HCT116 (cell line): ENCODE results near the gene APLN. TPM values are rescaled to one million over a fixed set of nuclear protein-coding genes. Genes with fewer than 3 reads are reported as not detected.

ENCODE experiments used
- ATAC-seq: fragments of 200-7000 bp; cut with Tn5 transposase; 2 replicates; pipeline ENCODE4 v1.9.1; 2020; ENCODE audit warnings: mild to moderate bottlenecking, moderate library complexity
- BruUV-seq: library from RNA; stranded (reverse); fragments of 400-500 nt; replicated peaks from 2 replicates; lab custom pipeline; 2021; lab: Mats Ljungman, UMichigan
- CTCF ChIA-PET: fragments of 300-600 bp; sonication (Branson Sonifier 250); formaldehyde crosslinking; loops from one replicate; lab custom pipeline; 2021; ENCODE audit warnings: antibody characterized with exemption; lab: Charles Lee
- POLR2A ChIA-PET: fragments of 300-600, 350-600 bp; sonication (Branson Sonifier 250); formaldehyde crosslinking; loops from one replicate; lab custom pipeline; 2021; ENCODE audit warnings: antibody characterized with exemption; lab: Charles Lee
- RAD21 ChIA-PET, 2 experiments: fragments of 300-600 bp; sonication (Branson Sonifier 250); formaldehyde crosslinking; loops; one replicate each; lab custom pipeline; 2023; ENCODE audit warnings: low total read pairs in 2 of 2; ENCODE audit not compliant: uncharacterized antibody in 2 of 2, unreplicated experiment in 2 of 2, low non-redundant PET in 1 of 2; lab: Charles Lee
- DNase-seq: peaks from one replicate; pipeline ENCODE4 v3.0.0-alpha.2; 2010; ENCODE audit warnings: low read depth, low spot score
- H2AFZ ChIP-seq: fragments of 200-600 bp; shearing (Covaris generic), sonication (generic); 2 replicates; pipeline ENCODE4 v1.6.1; 2017; ENCODE audit warnings: low read depth, mixed run types, mixed read lengths, antibody characterized with exemption, low read length; ENCODE audit not compliant: poor library complexity, severe bottlenecking
- H3K27ac ChIP-seq: 2 replicates; pipeline ENCODE4 v1.5.1; 2012; ENCODE audit warnings: low read depth, low read length
- H3K27me3 ChIP-seq: fragments of 200-600 bp; sonication (generic); 2 replicates; pipeline ENCODE4 v1.6.1; 2016; ENCODE audit warnings: mixed run types, low read length, mixed read lengths; ENCODE audit not compliant: insufficient read depth
- H3K36me3 ChIP-seq, 2 experiments: fragments of 200-500 bp in 1 of 2; fragments of 200-600 bp in 1 of 2; sonication (Bioruptor generic) in 1 of 2; sonication (generic) in 1 of 2; 2 replicates each; pipeline versions ENCODE4 v1.5.1 to v1.6.1; 2014 to 2016; ENCODE audit warnings: low read length in 2 of 2, inconsistent platforms in 1 of 2, mixed read lengths in 1 of 2, mixed run types in 1 of 2; ENCODE audit not compliant: insufficient read depth in 2 of 2, control insufficient read depth in 1 of 2
- H3K4me1 ChIP-seq, 2 experiments: fragments of 200-600 bp in 1 of 2; sonication (generic) in 1 of 2; 2 replicates each; pipeline versions ENCODE4 v1.5.1 to v1.6.1; 2012 to 2017; ENCODE audit warnings: low read length in 2 of 2, inconsistent platforms in 1 of 2, mild to moderate bottlenecking in 1 of 2, mixed read lengths in 1 of 2, mixed run types in 1 of 2, moderate library complexity in 1 of 2; ENCODE audit not compliant: insufficient read depth in 2 of 2, control insufficient read depth in 1 of 2
- H3K4me2 ChIP-seq: fragments of 200-600 bp; sonication (generic); 2 replicates; pipeline ENCODE4 v1.6.1; 2017; ENCODE audit warnings: mixed run types, low read length, mixed read lengths
- H3K4me3 ChIP-seq, 2 experiments: fragments of 200-600 bp in 1 of 2; sonication (generic) in 1 of 2; replicated peaks in 1 of 2; 2 replicates each; pipeline ENCODE4 v1.5.1; 2011 to 2016; ENCODE audit warnings: low read length in 2 of 2, control low read depth in 1 of 2, low read depth in 1 of 2, mild to moderate bottlenecking in 1 of 2, mixed read lengths in 1 of 2, mixed run types in 1 of 2
- H3K79me2 ChIP-seq: fragments of 200-600 bp; sonication (generic); 2 replicates; pipeline ENCODE4 v1.6.1; 2017; ENCODE audit warnings: mild to moderate bottlenecking, mixed run types, low read length, moderate library complexity, mixed read lengths; ENCODE audit not compliant: insufficient read depth
- H3K9ac ChIP-seq: fragments of 200-600 bp; sonication (generic); 2 replicates; pipeline ENCODE4 v1.6.1; 2016; ENCODE audit warnings: low read length, mixed read lengths
- H3K9me2 ChIP-seq: fragments of 200-600 bp; sonication (generic), shearing (Covaris generic); 2 replicates; pipeline ENCODE4 v1.6.1; 2017; ENCODE audit warnings: mixed run types, mild to moderate bottlenecking, moderate library complexity; ENCODE audit not compliant: insufficient read depth
- H3K9me3 ChIP-seq, 2 experiments: fragments of 200-500 bp in 1 of 2; fragments of 200-600 bp in 1 of 2; sonication (Bioruptor generic) in 1 of 2; sonication (generic) in 1 of 2; 2 replicates each; pipeline ENCODE4 v1.6.1; 2014 to 2017; ENCODE audit warnings: low read length in 2 of 2, mixed read lengths in 2 of 2, inconsistent platforms in 1 of 2, low read depth in 1 of 2, mild to moderate bottlenecking in 1 of 2, mixed run types in 1 of 2, moderate library complexity in 1 of 2; ENCODE audit not compliant: control insufficient read depth in 1 of 2, insufficient read depth in 1 of 2
- H4K20me1 ChIP-seq: fragments of 200-600 bp; sonication (generic), shearing (Covaris generic); 2 replicates; pipeline ENCODE4 v1.6.1; 2017; ENCODE audit warnings: mixed run types, mild to moderate bottlenecking, moderate library complexity; ENCODE audit not compliant: insufficient read depth
- CBX3 ChIP-seq: IDR thresholded peaks from 2 replicates; pipeline ENCODE4 v1.6.1; 2012; ENCODE audit warnings: low read depth
- EZH2 ChIP-seq: fragments of 200-600 bp; sonication (generic); IDR thresholded peaks from 2 replicates; pipeline ENCODE4 v1.6.1; 2017; ENCODE audit warnings: antibody characterized with exemption, mixed run types
- EZH2phosphoT487 ChIP-seq: fragments of 200-600 bp; IDR thresholded peaks from 2 replicates; pipeline ENCODE4 v1.6.1; 2018; ENCODE audit warnings: antibody characterized with exemption, borderline replicate concordance
- FOSL1 ChIP-seq: IDR thresholded peaks from 2 replicates; pipeline ENCODE4 v1.6.1; 2012; ENCODE audit warnings: low read depth
- JUND ChIP-seq: IDR thresholded peaks from 2 replicates; pipeline ENCODE4 v1.6.1; 2012
- MAX ChIP-seq: IDR thresholded peaks from 2 replicates; pipeline ENCODE4 v1.6.1; 2012
- RAD21 ChIP-seq: IDR thresholded peaks from 2 replicates; pipeline ENCODE4 v1.6.1; 2012; ENCODE audit warnings: low read depth, mild to moderate bottlenecking
- SIN3A ChIP-seq: IDR thresholded peaks from 2 replicates; pipeline ENCODE4 v1.6.1; 2012; ENCODE audit warnings: low read depth
- SP1 ChIP-seq: IDR thresholded peaks from 2 replicates; pipeline ENCODE4 v1.6.1; 2012; ENCODE audit warnings: low read depth
- TCF7L2 ChIP-seq: IDR thresholded peaks from 2 replicates; pipeline ENCODE4 v1.7.0; 2011; ENCODE audit warnings: borderline replicate concordance, inconsistent platforms; ENCODE audit not compliant: insufficient read depth, insufficient read length; ENCODE audit errors: extremely low read depth
- YY1 ChIP-seq: IDR thresholded peaks from 2 replicates; pipeline ENCODE4 v1.6.1; 2011; ENCODE audit warnings: low read length, low read depth, moderate library complexity, mild to moderate bottlenecking; ENCODE audit not compliant: insufficient replicate concordance; ENCODE audit errors: extremely low read depth
- ZNF274 ChIP-seq: fragments of 200-500 bp; sonication (Bioruptor generic); IDR thresholded peaks from 2 replicates; pipeline ENCODE4 v1.6.1; 2014; ENCODE audit warnings: mild to moderate bottlenecking, low read depth, low read length, inconsistent platforms
- intact Hi-C: fragments of 100-400 bp; cut with micrococcal nuclease; formaldehyde crosslinking; loops from 2 replicates; pipeline ENCODE4 v1.10.0; 2022
- total RNA-seq: library from RNA; stranded (reverse); gene quantifications from one replicate; pipeline ENCODE4 v1.2.1, GENCODE V29; 2021; ENCODE audit not compliant: unreplicated experiment

Gene APLN
- total RNA-seq, 1 experiment from 2014 or later = 0.22 TPM

DNA sequence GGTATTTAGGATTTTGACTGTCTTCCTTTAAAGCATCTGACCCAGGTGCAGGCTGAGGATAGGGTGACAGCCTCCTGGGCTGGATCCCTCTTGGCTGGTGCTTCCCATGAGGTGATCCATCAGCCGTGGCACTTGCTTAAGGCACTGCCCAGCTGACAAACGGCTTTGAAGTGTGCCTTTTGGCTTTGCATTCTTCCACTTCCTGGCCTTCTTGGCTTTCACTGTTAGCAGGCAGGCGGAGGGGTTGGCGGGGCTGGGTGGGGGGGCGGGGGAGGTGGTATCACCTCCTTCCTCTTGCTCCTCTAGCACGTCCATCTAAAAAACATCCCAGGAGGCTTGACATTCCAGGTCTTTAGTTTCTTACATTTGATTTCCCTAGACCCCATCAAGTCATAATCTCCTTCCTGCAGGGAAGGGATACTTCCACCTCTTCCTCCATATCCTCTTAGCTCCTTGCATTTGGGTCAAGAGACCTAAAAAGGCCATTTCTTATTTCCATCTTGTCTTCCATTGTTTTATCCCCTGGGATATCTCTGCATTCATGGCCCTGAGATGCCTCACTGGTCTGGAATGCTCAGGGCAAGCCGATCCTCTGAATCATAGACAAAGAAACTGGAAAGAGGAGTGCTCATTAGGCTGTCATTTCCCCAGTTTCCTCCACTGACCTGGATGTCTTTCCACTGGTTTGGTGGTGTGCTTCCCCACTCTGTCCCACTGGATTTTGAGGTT lies 11.3 kb upstream of the APLN start:
- no peaks in the 10 kb centered on the region for H3K27me3 ChIP-seq
- H3K4me1 ChIP-seq = peaks cover 5 to 21% of the 10 kb centered on the region in 2 experiments; a peak in 3 of 4 replicates
- H3K9ac ChIP-seq = no peak overlapping the region
- no peaks in the 10 kb centered on the region for H3K79me2 ChIP-seq
- peak overlapping the region; percentile 32; the same call in 1 of the 2 replicates for H3K27ac ChIP-seq
- no peak for TF ChIP-seq EZH2
- no peak for TF ChIP-seq SIN3A
- TF ChIP-seq ZNF274 = no peak
- no peak for TF ChIP-seq CBX3
- peak; percentile 67 for TF ChIP-seq JUND
- TF ChIP-seq YY1 = no peak
- TF ChIP-seq TCF7L2 = no peak
- no peak for TF ChIP-seq RAD21
- no peak for TF ChIP-seq MAX
- peak; percentile 28; the same call in 1 of the 2 replicates for TF ChIP-seq SP1
- no peak for TF ChIP-seq EZH2phosphoT487
- TF ChIP-seq FOSL1 = peak; percentile 74
- no peaks in the 10 kb centered on the region for H4K20me1 ChIP-seq
- peak overlapping the region in 1 of 2 experiments; percentile 28; a peak in 1 of 4 replicates for H3K4me3 ChIP-seq
- H2AFZ ChIP-seq = peak overlapping the region; percentile 54
- no peaks in the 10 kb centered on the region for H3K36me3 ChIP-seq
- no peaks in the 10 kb centered on the region for H3K9me3 ChIP-seq
- ChIA-PET CTCF (no interaction called here), RAD21 (no interaction called here), POLR2A (interaction anchor here (1.8 kb wide), 1 partner anchor 11 kb away, joined by 4 read pairs; the partner anchor contains the start of gene APLN)
- ATAC-seq (peak; percentile 96), DNase-seq (peak; percentile 26)
- no peaks in the 10 kb centered on the region for H3K9me2 ChIP-seq
- H3K4me2 ChIP-seq = peak overlapping the region; percentile 69
- no TSS peak for BruUV-seq
- intact Hi-C loops = no loop called here
